HepG2 (cell line): ENCODE data around the gene ENG. TPM values are rescaled to one million over a fixed set of nuclear protein-coding genes. Genes with fewer than 3 reads are reported as not detected.
A peak's percentile ranks its signal among the peaks of the same experiment; 100 is the strongest.

ENCODE experiments used
- CEBPB ChIP-seq: IDR thresholded peaks from 2 replicates; pipeline ENCODE4 v1.6.1; 2011; ENCODE audit warnings: low read depth, low read length, improper control_type of control experiment, borderline replicate concordance
- CREB3 ChIP-seq: sonication (generic); formaldehyde crosslinking; IDR thresholded peaks from 2 replicates; pipeline ENCODE4 v1.5.0; 2020; ENCODE audit warnings: missing genetic modification reagents
- HMG20B ChIP-seq: conservative IDR thresholded peaks from 2 replicates; pipeline ENCODE4 v1.6.1; 2016; ENCODE audit warnings: missing genetic modification reagents, missing compliant biosample characterization
- HMGXB4 ChIP-seq, 2 experiments: sonication (generic) in 1 of 2; formaldehyde crosslinking in 1 of 2; IDR thresholded peaks; 2 replicates each; pipeline versions ENCODE4 v1.4.0 to v1.6.1; 2018 to 2020; ENCODE audit warnings: missing genetic modification reagents in 2 of 2, borderline replicate concordance in 1 of 2, low read depth in 1 of 2, mild to moderate bottlenecking in 1 of 2, missing biosample characterization in 1 of 2
- HNRNPH1 ChIP-seq: fragments of 200-400 bp; formaldehyde crosslinking; optimal IDR thresholded peaks from 2 replicates; pipeline ENCODE3; 2017; ENCODE audit warnings: mild to moderate bottlenecking, low read depth, low read length
- LCORL ChIP-seq, 2 experiments: fragments of 450-650 bp in 1 of 2; sonication (generic) in 1 of 2; formaldehyde crosslinking in 1 of 2; IDR thresholded peaks; 2 replicates each; pipeline versions ENCODE4 v1.5.0 to v1.6.1; 2017 to 2020; ENCODE audit warnings: antibody characterized with exemption in 1 of 2, missing genetic modification reagents in 1 of 2
- MXD1 ChIP-seq: sonication (generic); formaldehyde crosslinking; IDR thresholded peaks from 2 replicates; pipeline ENCODE4 v1.4.0; 2020; ENCODE audit warnings: mild to moderate bottlenecking, missing genetic modification reagents
- NBN ChIP-seq: fragments of 450-650 bp; conservative IDR thresholded peaks from 2 replicates; pipeline ENCODE4 v1.6.1; 2017
- NR2F2 ChIP-seq: IDR thresholded peaks from 2 replicates; pipeline ENCODE4 v1.6.1; 2012; ENCODE audit warnings: low read depth, inconsistent platforms, borderline replicate concordance
- POLR2AphosphoS5 ChIP-seq: IDR thresholded peaks from 2 replicates; pipeline ENCODE4 v1.6.1; 2012; ENCODE audit warnings: low read depth, low read length
- REPIN1 ChIP-seq: sonication (generic); formaldehyde crosslinking; IDR thresholded peaks from 2 replicates; pipeline ENCODE4 v1.8.0; 2022; ENCODE audit warnings: missing genetic modification reagents, low read depth, mild to moderate bottlenecking, borderline replicate concordance
- SAFB2 ChIP-seq: sonication (generic); formaldehyde crosslinking; IDR thresholded peaks from 2 replicates; pipeline ENCODE4 v1.5.1; 2020; ENCODE audit warnings: missing genetic modification reagents, low read depth, mild to moderate bottlenecking, borderline replicate concordance
- TFDP1 ChIP-seq: IDR thresholded peaks from 2 replicates; pipeline ENCODE4 v1.6.1; 2016; ENCODE audit warnings: missing compliant biosample characterization, missing genetic modification reagents, borderline replicate concordance
- TOPORS ChIP-seq: sonication (generic); formaldehyde crosslinking; IDR thresholded peaks from 2 replicates; pipeline ENCODE4 v1.8.0; 2023; ENCODE audit warnings: mild to moderate bottlenecking, missing genetic modification reagents
- ZNF101 ChIP-seq: sonication (generic); formaldehyde crosslinking; IDR thresholded peaks from 2 replicates; pipeline ENCODE4 v1.4.0; 2020; ENCODE audit warnings: mild to moderate bottlenecking, low read depth, missing genetic modification reagents, borderline replicate concordance
- ZNF280D ChIP-seq: sonication (generic); formaldehyde crosslinking; IDR thresholded peaks from 2 replicates; pipeline ENCODE4 v1.5.1; 2020; ENCODE audit warnings: mild to moderate bottlenecking, missing genetic modification reagents
- ZNF34 ChIP-seq: sonication (generic); formaldehyde crosslinking; IDR thresholded peaks from 2 replicates; pipeline ENCODE4 v1.4.0; 2020; ENCODE audit warnings: mild to moderate bottlenecking, missing genetic modification reagents, borderline replicate concordance
- ZNF343 ChIP-seq: sonication (generic); formaldehyde crosslinking; IDR thresholded peaks from 2 replicates; pipeline ENCODE4 v1.4.0; 2020; ENCODE audit warnings: mild to moderate bottlenecking, missing genetic modification reagents
- ZNF563 ChIP-seq: sonication (generic); formaldehyde crosslinking; IDR thresholded peaks from 2 replicates; pipeline ENCODE4 v1.8.0; 2022; ENCODE audit warnings: mild to moderate bottlenecking, moderate library complexity, missing genetic modification reagents
- ZNF598 ChIP-seq: sonication (generic); formaldehyde crosslinking; IDR thresholded peaks from 2 replicates; pipeline ENCODE4 v1.5.1; 2020; ENCODE audit warnings: mild to moderate bottlenecking, missing genetic modification reagents, borderline replicate concordance
- polyA plus RNA-seq, 8 experiments: library from polyadenylated mRNA; depleted of rRNA in 3 of 8; stranded (reverse) in 7 of 8; unstranded in 1 of 8; fragments of >200 nt; fragmentation: Illumina TruSeq in 4 of 8; extraction: Trizol in 4 of 8; gene quantifications; 2 replicates each; pipeline versions ENCODE4 v1.2.1 to v1.2.3, GENCODE V29; 2011 to 2016; ENCODE audit warnings: low read depth in 4 of 8, missing spikeins in 1 of 8, mixed read lengths in 1 of 8; ENCODE audit not compliant: insufficient read depth in 1 of 8
- total RNA-seq, 5 experiments: library from RNA; depleted of rRNA; stranded (reverse); fragments of >200 nt; fragmentation: Illumina TruSeq; extraction: Trizol; gene quantifications; 2 replicates each; pipeline ENCODE4 v1.2.3, GENCODE V29; 2016; ENCODE audit warnings: low read depth in 1 of 5

Gene ENG
- total and polyA plus RNA-seq, 2 of the 13 experiments (the other 11 are each of a cell fraction or from before 2014, with no cell fraction given), result 0.02 to 1.1 TPM

GRCh38 chr9:127802576-127803443, 51.6 kb downstream of the ENG start, which contains the start of gene FPGS (continued):
- TF ChIP-seq TFDP1 (CRISPR knock-in tag) (peak; percentile 73; the same call in 1 of the 2 replicates), HMG20B (CRISPR knock-in tag) (no peak), ZNF598 (CRISPR knock-in tag) (no peak; the same call in 1 of the 2 replicates), CREB3 (CRISPR knock-in tag) (no peak), MXD1 (CRISPR knock-in tag) (peak; percentile 97), TOPORS (0 out of 2 replicates have a peak, but pooled peaks have one; percentile 58), CEBPB (no peak), ZNF101 (CRISPR knock-in tag) (no peak), HMGXB4 (CRISPR knock-in tag; IDR thresholded peaks at IDR 0.05; ENCODE audit: borderline replicate concordance in 1 of 2, low read depth in 1 of 2) (peak; percentile 44 to 53; a peak in 2 of 4 replicates), ZNF34 (CRISPR knock-in tag) (no peak), NBN (no peak), SAFB2 (CRISPR knock-in tag) (no peak), POLR2AphosphoS5 (peak; percentile 59), ZNF343 (CRISPR knock-in tag) (peak; percentile 42; the same call in 1 of the 2 replicates), ZNF563 (CRISPR knock-in tag) (peak; percentile 48; the same call in 1 of the 2 replicates), NR2F2 (peak; percentile 21; the same call in 1 of the 2 replicates), REPIN1 (CRISPR knock-in tag) (peak; percentile 31; the same call in 1 of the 2 replicates), HNRNPH1 (no peak), LCORL (IDR thresholded peaks at IDR 0.05) (no peak), LCORL (CRISPR knock-in tag; IDR thresholded peaks at IDR 0.05) (peak; percentile 70), ZNF280D (no peak)
